ENCODE results near the gene MARK3. TPM values are rescaled to one million over a fixed set of nuclear protein-coding genes. Genes with fewer than 3 reads are reported as not detected.

MARK3 gene
- total RNA-seq, 4 donors from 2014 or later, result 50.7 to 111 (median 89.1) TPM

GRCh38 chr14:103488071-103488470, 102.9 kb downstream of the MARK3 start:
- H3K27ac ChIP-seq, result no peak overlapping the region

GRCh38 chr14:103488960-103489359, 103.7 kb downstream of the MARK3 start:
- Histone ChIP-seq H3K27ac (no peak overlapping the region), H3K27me3 (no peaks in the 10 kb centered on the region), H3K4me1 (no peaks in the 10 kb centered on the region), H3K4me3 (no peak overlapping the region), H3K9me3 (no peaks in the 10 kb centered on the region), H3K36me3 (no peaks in the 10 kb centered on the region)
- intact Hi-C loops (cut with DNase I; ENCODE audit: low total_unique reads), result no loop called here
- DNase-seq, result no peak
- TF ChIP-seq CTCF (IDR thresholded peaks at IDR 0.05) (no peak), POLR2A (IDR thresholded peaks at IDR 0.05) (no peak)

More at GRCh38 chr14:103488071-103488470, 102.9 kb downstream of the MARK3 start:
- no peaks in the 10 kb centered on the region for H3K4me1 ChIP-seq
- TF ChIP-seq CTCF (IDR thresholded peaks at IDR 0.05) (no peak), POLR2A (IDR thresholded peaks at IDR 0.05) (no peak)
- no peaks in the 10 kb centered on the region for H3K27me3 ChIP-seq
- no peak for DNase-seq
- no peaks in the 10 kb centered on the region for H3K9me3 ChIP-seq
- H3K4me3 ChIP-seq, result no peak overlapping the region
- intact Hi-C loops (cut with DNase I; ENCODE audit: low total_unique reads), result no loop called here
- no peaks in the 10 kb centered on the region for H3K36me3 ChIP-seq

- intact Hi-C loops (cut with DNase I; ENCODE audit: low total_unique reads), result no loop called here
- no peaks in the 10 kb centered on the region for H3K36me3 ChIP-seq
These were observed 104.4 kb downstream of the MARK3 start for GRCh38 chr14:103489621-103490020.

GRCh38 chr14:103491691-103492090, 106.5 kb downstream of the MARK3 start:
- intact Hi-C loops (cut with DNase I; ENCODE audit: low total_unique reads), result no loop called here
- Histone ChIP-seq H3K36me3 (no peaks in the 10 kb centered on the region), H3K27ac (no peak overlapping the region)

More at GRCh38 chr14:103489621-103490020, 104.4 kb downstream of the MARK3 start:
- Histone ChIP-seq H3K27ac (no peak overlapping the region), H3K9me3 (no peaks in the 10 kb centered on the region), H3K4me3 (no peak overlapping the region), H3K27me3 (no peaks in the 10 kb centered on the region), H3K4me1 (no peaks in the 10 kb centered on the region)
- no peak for DNase-seq
- TF ChIP-seq POLR2A (IDR thresholded peaks at IDR 0.05) (no peak), CTCF (IDR thresholded peaks at IDR 0.05) (no peak)

More at GRCh38 chr14:103491691-103492090, 106.5 kb downstream of the MARK3 start:
- no peak for DNase-seq
- Histone ChIP-seq H3K4me1 (no peaks in the 10 kb centered on the region), H3K27me3 (no peaks in the 10 kb centered on the region), H3K9me3 (no peaks in the 10 kb centered on the region), H3K4me3 (no peak overlapping the region)
- TF ChIP-seq POLR2A (IDR thresholded peaks at IDR 0.05) (no peak), CTCF (IDR thresholded peaks at IDR 0.05) (no peak)
